HG03342 (cell line): ENCODE data around the gene CFLAR.
"Not testable (repeated sequence)": the region's sequence is repeated elsewhere in the genome, so short reads cannot be mapped to it uniquely, and the experiment has no call there.

Experiments
- ATAC-seq: cut with Tn5 transposase; IDR thresholded peaks from one replicate; pipeline ENCODE4 v1.9.1; 2021; ENCODE audit warnings: mild to moderate bottlenecking, moderate library complexity; ENCODE audit not compliant: unreplicated experiment

CFLAR gene

GRCh38 chr2:201174687-201175086 lies 58.7 kb downstream of the CFLAR start:
- no peak for ATAC-seq

GRCh38 chr2:201176081-201176481 lies 60.1 kb downstream of the CFLAR start:
- no peak for ATAC-seq

GRCh38 chr2:201180010-201180409 lies 64.0 kb downstream of the CFLAR start:
- ATAC-seq, result no peak

- ATAC-seq, result peak; percentile 66
These were observed 66.8 kb downstream of the CFLAR start, which contains the start of gene CASP10 for GRCh38 chr2:201182650-201183364. Gene CASP10 (plus strand): TSS chr2:201183141. CDS start chr2:201185778, 2,637 bp downstream.

GRCh38 chr2:201183365-201183727 lies 67.4 kb downstream of the CFLAR start:
- ATAC-seq, result peak; percentile 19

- ATAC-seq, result not testable (repeated sequence)
These were observed 67.9 kb downstream of the CFLAR start for GRCh38 chr2:201183835-201184234.

GRCh38 chr2:201184248-201184647 lies 68.3 kb downstream of the CFLAR start:
- not testable (repeated sequence) for ATAC-seq

- no peak for ATAC-seq
These were observed 69.9 kb downstream of the CFLAR start for GRCh38 chr2:201185863-201186262.

- ATAC-seq, result no peak
These were observed 71.0 kb downstream of the CFLAR start for GRCh38 chr2:201186982-201187381.

- ATAC-seq, result no peak
These were observed 72.5 kb downstream of the CFLAR start for GRCh38 chr2:201188449-201188848.

- ATAC-seq, result no peak
These were observed 75.3 kb downstream of the CFLAR start for GRCh38 chr2:201191132-201191875.

- ATAC-seq, result peak; percentile 94
These were observed 78.1 kb downstream of the CFLAR start for GRCh38 chr2:201194097-201194496.

GRCh38 chr2:201195331-201195730 lies 79.4 kb downstream of the CFLAR start:
- ATAC-seq, result no peak

- no peak for ATAC-seq
These were observed 80.0 kb downstream of the CFLAR start for GRCh38 chr2:201196003-201196402.

- ATAC-seq, result no peak
These were observed 80.8 kb downstream of the CFLAR start for GRCh38 chr2:201196803-201197202.

GRCh38 chr2:201197781-201198180 lies 81.8 kb downstream of the CFLAR start:
- ATAC-seq, result no peak

GRCh38 chr2:201199847-201200246 lies 83.9 kb downstream of the CFLAR start:
- ATAC-seq, result no peak

GRCh38 chr2:201200345-201200744 lies 84.4 kb downstream of the CFLAR start:
- no peak for ATAC-seq

- ATAC-seq, result no peak
These were observed 85.4 kb downstream of the CFLAR start for GRCh38 chr2:201201371-201201770.

GRCh38 chr2:201203916-201204654 lies 88.1 kb downstream of the CFLAR start:
- ATAC-seq, result no peak

- ATAC-seq, result no peak
These were observed 88.9 kb downstream of the CFLAR start for GRCh38 chr2:201204655-201205514.
